HG03469 (cell line): ENCODE measurements around the gene TMEM242.

Experiments used
- ATAC-seq: cut with Tn5 transposase; IDR thresholded peaks from one replicate; pipeline ENCODE4 v1.9.1; 2021; ENCODE audit warnings: mild to moderate bottlenecking, moderate library complexity, moderate number of reproducible peaks; ENCODE audit not compliant: unreplicated experiment

The TMEM242 gene

GRCh38 chr6:157272866-157273755, 50.2 kb downstream of the TMEM242 start:
- ATAC-seq: no peak

DNA sequence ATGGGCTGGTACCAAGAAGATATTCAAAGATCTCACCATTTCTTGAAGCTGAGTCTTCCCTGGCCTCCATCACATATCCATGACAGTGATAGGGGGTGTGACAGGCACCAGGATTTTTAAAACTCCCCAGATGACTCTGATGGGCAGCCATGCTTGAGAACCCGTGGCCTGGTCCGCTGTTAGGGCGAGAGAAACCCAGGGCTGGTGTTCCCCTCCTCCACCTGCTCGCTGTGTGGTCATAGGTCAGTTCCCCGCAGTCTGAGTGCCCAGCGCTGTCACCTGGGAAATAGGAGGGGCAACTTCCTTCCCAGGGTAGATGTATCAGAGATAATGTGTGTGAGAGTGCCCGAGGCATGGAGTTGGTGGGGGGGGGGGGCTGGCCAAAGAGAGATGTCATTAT, 50.9 kb downstream of the TMEM242 start:
- no peak for ATAC-seq

- no peak for ATAC-seq
Observed at GRCh38 chr6:157271911-157272310, 51.4 kb downstream of the TMEM242 start.

DNA sequence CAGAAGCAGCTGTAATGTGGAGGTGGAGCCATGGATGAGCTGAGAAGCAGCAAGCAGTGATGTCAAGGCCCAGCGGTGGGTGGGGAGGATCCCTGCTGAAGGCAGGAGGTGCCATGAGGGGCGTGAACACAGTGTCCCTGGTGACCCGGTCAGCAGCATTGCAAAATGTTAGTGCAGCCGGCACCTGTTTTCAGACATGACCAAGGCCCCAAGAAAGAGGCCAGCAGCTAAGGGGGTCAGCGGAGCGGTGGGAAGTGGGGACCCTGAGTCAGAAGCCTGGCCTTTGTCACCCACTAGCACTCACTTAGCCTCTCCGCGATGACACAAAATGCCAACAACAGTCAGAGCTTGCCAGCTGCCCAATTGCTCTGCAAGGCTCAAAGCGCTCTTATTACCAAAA, 51.9 kb downstream of the TMEM242 start:
- ATAC-seq: no peak

DNA sequence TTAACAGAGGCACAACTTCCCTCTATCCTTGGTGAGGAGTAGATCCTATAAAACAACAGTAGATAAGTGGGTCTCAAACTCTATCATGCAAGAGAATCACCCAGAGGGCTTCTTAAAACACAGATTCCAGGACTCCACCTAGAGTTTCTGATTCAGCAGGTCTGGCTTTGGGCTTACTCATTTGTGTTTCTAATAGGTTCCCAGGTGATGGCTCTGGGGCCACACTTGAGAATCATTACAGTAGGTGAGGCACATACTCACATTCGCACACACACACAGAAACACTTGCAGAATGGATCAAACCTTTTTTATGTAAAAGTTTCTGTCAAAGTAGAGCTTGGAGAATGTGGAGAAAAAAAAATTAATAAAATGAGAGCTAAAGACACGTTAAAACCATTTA, 52.4 kb downstream of the TMEM242 start:
- no peak for ATAC-seq

DNA sequence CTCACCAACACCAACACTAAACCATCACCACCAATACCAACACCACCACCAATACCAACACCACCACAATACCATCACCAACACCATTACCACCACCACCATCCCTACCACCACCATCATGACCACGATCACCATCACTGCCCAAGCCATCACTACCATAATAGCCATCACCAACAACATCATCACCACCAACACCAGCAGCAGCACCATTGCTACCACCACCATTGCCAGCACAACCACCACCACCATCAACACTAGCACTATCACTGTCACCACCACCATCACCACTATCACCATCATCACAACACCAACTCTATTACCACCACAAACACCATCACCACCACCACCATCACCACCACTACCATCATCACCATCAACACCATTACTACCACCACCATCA, 53.0 kb downstream of the TMEM242 start:
- no peak for ATAC-seq

DNA sequence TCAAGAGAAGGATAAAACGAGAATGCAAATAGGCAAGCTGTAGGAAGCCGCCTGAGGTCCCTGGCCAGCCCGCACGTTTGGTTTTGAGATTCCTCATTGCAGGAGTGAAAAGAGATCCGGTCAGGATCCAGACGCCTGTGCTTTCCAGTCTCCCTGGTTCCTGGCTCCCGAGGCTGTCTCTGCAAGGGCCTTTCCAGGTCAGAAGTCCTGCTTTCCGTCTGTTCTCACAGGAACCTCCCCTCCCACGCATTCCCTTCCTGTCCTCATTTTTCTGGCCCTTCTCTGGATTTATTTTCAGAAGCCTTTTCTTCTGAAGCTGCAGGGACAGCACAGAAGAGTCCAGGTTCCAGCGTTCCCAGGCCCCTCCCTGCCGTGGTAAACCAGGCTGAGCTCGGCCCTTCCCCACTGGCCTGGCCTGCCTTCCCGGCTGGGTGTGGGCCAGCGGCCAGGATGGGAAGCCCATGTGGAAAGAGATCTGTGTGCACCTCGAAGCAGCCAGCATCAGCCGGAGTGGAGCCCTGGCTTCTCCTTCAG, 54.0 kb downstream of the TMEM242 start:
- ATAC-seq: no peak

DNA sequence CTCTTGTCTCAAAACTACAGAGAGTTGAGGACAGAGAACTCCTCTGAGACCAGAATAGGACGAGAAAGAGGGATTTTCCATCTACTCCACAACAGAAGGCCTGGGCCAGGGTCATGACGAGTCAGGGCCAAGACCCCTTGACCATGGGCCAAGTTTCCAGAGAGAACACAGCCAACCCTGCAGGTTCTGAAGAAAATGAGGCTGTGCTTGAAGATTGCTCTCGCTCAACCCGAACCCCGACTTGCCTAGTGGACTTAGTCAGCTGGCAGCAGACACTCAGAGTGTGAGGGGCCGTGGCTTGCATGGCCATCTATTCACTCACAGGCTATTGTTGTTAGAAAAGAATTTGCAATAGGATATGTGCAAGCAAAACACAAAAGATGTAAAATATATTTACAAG, 54.5 kb downstream of the TMEM242 start:
- ATAC-seq: no peak

DNA sequence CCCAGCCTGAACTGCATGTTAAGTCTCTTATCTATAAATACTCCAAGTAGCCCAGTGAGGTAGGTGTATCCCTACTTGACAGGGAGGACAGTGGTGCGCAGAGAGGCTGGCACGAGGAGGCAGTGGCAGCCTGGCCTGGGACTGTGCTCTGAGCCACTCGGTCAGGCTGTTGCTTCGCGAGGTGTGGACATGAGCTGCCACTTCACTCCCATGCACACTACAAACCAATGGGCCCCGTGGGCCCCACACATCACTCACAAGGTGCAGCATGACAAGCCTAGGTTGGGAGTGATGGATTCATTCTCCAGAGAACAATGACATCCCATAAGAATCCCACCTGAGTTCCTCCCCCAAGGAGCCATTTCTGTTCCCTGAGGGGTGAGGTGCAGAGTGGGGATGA, 54.9 kb downstream of the TMEM242 start:
- ATAC-seq: no peak

DNA sequence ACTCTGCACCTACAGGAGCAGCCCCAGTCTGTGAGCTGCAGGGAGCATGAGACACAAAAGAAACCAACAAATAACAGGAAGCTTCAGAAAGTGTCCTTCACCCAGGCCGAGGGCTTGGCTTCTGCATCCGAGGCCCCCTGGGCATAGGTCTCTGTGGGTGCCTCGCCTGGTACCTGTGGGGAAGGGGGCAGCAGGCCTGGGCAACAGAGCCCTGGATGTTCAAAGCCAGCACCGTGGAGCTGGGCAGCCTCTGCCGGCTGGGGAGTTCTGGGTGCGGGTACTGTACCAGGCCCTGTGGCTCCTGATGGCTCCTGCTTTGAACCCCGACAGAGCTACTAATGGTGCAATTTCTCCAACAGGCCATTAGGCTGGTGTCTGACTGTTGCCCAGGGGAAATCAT, 55.7 kb downstream of the TMEM242 start:
- no peak for ATAC-seq

- ATAC-seq: no peak
Observed at GRCh38 chr6:157267109-157267611, 56.2 kb downstream of the TMEM242 start.

DNA sequence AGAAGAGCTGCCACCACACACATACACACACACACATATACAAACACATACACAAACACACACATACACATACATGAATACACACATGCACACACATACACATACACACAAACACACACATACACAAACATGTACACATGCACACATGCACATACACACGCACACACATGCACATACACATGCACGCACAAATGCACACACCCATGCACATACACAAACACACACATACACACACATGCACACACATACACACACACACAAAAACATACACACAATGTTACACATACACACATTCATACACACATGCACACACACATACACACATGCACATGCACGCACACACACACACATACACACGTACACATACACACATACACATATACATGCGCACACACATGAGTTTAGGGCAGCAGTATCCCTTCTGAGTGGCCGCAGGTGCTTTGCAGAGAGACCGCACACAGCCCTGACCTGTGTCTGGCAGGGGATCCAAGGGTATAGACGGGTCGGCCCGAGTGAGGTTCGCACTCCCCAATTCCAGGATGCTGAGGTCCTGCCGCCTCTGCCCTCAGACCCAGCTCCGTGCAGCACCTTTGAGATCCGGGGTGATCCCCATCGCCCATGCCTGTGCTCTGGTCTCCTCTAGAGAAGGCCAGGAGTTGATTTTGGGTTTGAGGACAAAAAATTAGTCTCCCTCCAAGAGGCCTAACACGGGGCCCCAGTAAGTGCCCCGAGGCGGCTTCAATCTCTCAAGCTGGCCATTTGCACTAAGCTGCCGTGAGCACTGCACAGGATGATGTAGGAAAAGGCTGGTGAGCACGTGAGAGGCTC, 56.8 kb downstream of the TMEM242 start:
- ATAC-seq: no peak

- no peak for ATAC-seq
Observed at GRCh38 chr6:157265635-157266034, 57.7 kb downstream of the TMEM242 start.

DNA sequence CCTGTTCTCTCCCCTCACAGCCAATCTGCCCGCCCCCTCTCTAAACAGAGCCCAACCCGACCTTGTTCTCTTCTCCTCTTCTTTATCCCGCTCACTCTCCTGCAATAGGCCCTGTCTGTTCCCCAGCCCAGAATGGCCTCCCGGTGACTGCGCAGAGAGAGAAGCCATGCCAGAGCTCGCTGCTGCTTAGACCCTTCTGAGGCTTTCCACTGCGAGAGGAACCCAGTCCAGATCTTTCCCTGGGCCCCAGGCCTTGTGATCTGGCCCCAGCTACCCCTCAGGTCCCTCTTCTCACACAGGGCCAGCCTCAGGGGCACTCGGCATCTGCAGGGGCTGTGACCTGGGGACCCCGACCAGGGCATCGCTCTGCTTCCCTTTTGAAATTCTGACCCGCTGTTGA, 58.1 kb downstream of the TMEM242 start:
- ATAC-seq: no peak

DNA sequence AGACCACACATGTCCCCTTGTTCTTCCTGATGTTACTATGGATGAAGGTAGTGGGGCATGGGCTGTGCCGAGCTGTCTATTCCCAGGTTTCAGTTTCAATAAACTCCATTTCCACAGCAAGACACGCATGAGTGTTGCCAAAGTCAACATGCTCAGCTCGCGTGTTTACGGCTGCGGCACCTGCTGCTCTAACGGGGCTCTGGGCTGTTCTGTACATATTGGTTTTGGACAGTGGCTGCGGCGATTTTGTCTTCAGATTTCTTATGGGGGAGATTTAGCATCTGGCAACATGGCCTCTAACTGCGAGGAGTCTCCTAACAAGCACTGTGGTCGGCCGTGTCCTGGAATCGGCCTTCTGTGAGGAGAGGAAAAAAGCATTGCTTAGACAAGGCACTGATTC, 58.6 kb downstream of the TMEM242 start:
- ATAC-seq: no peak

DNA sequence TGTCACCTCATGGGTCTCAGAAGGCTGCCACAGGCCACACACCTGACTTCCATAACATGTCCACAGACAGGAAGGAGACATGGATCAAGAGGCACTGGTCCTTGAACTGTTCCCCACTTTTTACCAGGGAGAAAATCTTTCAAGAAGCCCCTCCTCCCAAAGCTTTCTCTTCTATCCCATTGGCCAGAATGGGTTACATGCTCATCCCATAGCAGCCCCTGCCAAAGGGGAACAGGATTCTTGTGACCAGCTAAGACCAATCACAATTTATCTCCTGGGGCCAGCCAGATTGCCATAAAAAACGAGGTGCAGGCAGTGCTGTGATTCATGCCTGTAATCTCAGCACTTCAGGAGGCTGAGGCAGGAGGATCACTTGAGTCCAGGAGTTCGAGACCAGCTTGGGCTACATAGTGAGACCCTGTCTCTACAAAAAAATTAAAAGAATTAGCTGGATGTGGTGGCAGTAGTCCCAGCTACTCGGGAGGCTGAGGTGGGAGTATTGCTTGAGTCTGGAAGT, 59.4 kb downstream of the TMEM242 start:
- ATAC-seq: no peak

DNA sequence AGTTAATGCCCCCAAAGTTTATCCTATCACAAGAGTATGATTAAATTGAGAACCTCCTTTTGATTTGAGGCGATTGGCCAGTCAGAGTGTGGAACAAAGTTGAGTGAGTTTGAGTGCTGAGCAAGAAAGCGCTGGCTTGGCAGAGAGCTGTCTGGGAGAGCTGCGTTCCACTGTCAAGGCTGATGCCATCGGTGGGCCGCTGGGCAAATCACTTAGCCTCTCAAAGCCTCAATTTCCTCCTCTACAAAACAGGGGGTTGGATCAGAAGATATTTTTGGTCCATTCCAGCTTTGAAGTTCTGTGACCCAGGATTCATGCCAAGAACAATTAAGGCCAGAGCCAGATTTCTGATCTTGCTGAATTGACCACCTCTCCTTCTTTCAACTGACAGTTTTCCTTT, 60.2 kb downstream of the TMEM242 start:
- ATAC-seq: no peak

- no peak for ATAC-seq
Observed at GRCh38 chr6:157261606-157262005, 61.7 kb downstream of the TMEM242 start.

DNA sequence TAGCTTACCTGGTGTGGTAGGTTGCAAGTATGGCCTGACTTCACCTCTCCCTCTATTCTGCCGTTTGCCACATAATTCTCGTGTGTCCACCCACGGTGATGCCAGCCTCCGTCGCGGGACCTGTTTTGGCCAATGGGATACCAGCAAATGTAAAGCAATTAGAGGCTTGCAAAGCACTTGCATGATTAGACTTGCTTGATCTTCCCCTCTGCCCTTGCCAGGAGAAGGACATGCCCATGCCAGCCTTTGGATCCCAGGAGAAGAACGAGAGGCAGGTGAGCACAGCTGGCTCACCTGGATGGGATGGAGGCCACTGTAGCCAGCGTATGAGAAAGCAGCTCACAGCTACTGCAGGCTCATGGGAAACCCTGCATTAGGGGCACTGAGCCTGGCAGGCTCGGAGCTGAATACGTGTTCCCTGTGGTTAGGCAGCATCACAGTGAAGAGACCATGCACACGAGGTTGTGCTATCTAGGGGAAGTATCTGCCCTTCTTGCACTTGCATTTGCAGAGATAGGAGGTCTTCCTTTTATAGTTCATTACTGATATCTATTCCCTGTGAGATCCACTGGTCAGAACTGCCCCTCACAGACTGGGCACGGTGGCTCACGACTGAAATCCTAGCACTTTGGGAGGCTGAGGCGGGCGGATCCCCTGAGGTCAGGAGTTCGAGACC, 62.4 kb downstream of the TMEM242 start:
- ATAC-seq: no peak

GRCh38 chr6:157259443-157259842, 63.9 kb downstream of the TMEM242 start:
- ATAC-seq: no peak

GRCh38 chr6:157258878-157259277, 64.4 kb downstream of the TMEM242 start:
- no peak for ATAC-seq
